ENCODE measurements around the gene BRD7.

DNA sequence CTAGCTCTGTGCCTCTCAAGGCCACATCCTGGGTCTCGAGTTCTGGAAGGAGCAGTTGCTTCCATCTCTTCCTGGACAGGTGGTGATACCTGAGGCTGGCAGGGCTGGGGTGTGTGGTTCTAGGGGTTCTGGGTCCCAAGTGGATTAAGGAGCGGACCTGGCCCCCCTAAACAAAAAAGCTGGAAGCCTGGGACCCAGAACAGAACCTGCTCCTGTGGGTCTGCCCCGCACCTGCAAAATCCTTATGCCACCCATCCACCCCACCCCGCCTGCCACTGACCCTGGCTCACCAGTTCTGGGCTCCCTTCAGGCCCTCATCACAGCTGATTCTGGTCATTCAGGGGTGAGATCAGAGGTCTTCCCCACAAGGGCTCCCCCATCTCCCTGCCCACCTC is 57.7 kb downstream of the BRD7 start:
- TF ChIP-seq, protein P1, sequence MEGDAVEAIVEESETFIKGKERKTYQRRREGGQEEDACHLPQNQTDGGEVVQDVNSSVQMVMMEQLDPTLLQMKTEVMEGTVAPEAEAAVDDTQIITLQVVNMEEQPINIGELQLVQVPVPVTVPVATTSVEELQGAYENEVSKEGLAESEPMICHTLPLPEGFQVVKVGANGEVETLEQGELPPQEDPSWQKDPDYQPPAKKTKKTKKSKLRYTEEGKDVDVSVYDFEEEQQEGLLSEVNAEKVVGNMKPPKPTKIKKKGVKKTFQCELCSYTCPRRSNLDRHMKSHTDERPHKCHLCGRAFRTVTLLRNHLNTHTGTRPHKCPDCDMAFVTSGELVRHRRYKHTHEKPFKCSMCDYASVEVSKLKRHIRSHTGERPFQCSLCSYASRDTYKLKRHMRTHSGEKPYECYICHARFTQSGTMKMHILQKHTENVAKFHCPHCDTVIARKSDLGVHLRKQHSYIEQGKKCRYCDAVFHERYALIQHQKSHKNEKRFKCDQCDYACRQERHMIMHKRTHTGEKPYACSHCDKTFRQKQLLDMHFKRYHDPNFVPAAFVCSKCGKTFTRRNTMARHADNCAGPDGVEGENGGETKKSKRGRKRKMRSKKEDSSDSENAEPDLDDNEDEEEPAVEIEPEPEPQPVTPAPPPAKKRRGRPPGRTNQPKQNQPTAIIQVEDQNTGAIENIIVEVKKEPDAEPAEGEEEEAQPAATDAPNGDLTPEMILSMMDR (IDR thresholded peaks at IDR 0.05; ENCODE audit: low read depth, low read length): no peak
- TF ChIP-seq EZH2phosphoT487 (IDR thresholded peaks at IDR 0.05; ENCODE audit: low read depth): no peak
